Neutrophil (primary cell): ENCODE results near the gene HK1.

Experiments used
- H3K27ac ChIP-seq: fragments of 200-600 bp; sonication (generic); 2 replicates; pipeline ENCODE4 v1.5.1; 2016; ENCODE audit warnings: mild to moderate bottlenecking, moderate library complexity
- H3K27me3 ChIP-seq: fragments of 200-600 bp; sonication (generic); 2 replicates; pipeline ENCODE4 v1.6.0; 2016; ENCODE audit warnings: mild to moderate bottlenecking
- H3K36me3 ChIP-seq: fragments of 200-600 bp; sonication (generic); 2 replicates; pipeline ENCODE4 v1.5.1; 2017
- H3K4me1 ChIP-seq, 2 experiments: fragments of 200-600 bp in 1 of 2; sonication (generic) in 1 of 2; 1 replicate in 1 of 2; 2 replicates in 1 of 2; pipeline versions ENCODE4 v1.5.1 to v1.6.1; 2013 to 2016; ENCODE audit warnings: low read depth in 1 of 2, low read length in 1 of 2, mild to moderate bottlenecking in 1 of 2, moderate library complexity in 1 of 2; ENCODE audit not compliant: control insufficient read depth in 1 of 2, insufficient read depth in 1 of 2
- H3K4me3 ChIP-seq, 2 experiments: fragments of 200-600 bp in 1 of 2; sonication (generic) in 1 of 2; 1 replicate in 1 of 2; 2 replicates in 1 of 2; pipeline ENCODE4 v1.5.1; 2013 to 2016; ENCODE audit warnings: low read depth in 1 of 2, low read length in 1 of 2, mild to moderate bottlenecking in 1 of 2, moderate library complexity in 1 of 2
- H3K9me3 ChIP-seq: fragments of 200-600 bp; sonication (generic); 2 replicates; pipeline ENCODE4 v1.5.1; 2016
- CTCF ChIP-seq: fragments of 200-600 bp; sonication (generic); IDR thresholded peaks from 2 replicates; pipeline ENCODE4 v1.5.1; 2016; ENCODE audit warnings: antibody characterized with exemption

HK1 gene

GRCh38 chr10:69352569-69353264 lies 74.4 kb downstream of the HK1 start:
- no peak for TF ChIP-seq CTCF
- Histone ChIP-seq H3K27me3 (no peaks in the 10 kb centered on the region), H3K4me3 (no peak overlapping the region), H3K27ac (no peak overlapping the region), H3K9me3 (no peaks in the 10 kb centered on the region), H3K36me3 (no peaks in the 10 kb centered on the region), H3K4me1 (peaks cover 32 to 34% of the 10 kb centered on the region in 2 experiments)

DNA sequence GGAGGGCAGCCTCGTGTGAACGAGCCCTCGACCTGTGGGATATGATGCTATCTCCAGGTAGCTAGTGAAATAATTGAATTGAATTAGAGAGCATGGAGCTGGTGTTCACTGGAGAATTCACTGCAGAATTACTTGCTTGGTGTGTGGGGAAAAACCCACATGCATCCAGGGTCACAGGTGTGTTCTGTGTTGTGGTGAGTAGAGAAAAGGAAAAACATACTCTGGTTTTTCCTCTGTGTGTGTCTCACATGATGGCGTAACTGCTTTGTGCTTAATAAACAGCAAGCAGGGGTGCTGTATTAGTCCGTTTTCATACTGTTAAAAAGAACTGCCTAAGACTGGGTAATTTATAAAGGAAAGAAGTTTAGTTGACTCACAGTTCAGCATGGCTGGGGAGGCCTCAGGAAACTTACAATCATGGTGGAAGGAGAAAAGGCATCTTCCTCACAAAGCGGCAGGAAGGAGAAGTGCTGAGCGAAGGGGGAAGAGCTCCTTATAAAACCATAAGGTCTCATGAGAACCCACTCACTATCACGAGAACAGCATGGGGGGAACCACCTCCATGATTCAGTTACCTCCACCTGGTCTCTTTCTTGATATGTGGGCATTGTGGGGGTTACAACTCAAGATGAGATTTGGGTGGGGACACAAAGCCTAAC lies 75.8 kb downstream of the HK1 start:
- Histone ChIP-seq H3K27me3 (no peaks in the 10 kb centered on the region), H3K36me3 (no peaks in the 10 kb centered on the region), H3K4me1 (peaks cover 30 to 33% of the 10 kb centered on the region in 2 experiments), H3K27ac (peak overlapping the region; percentile 41), H3K4me3 (no peak overlapping the region), H3K9me3 (no peaks in the 10 kb centered on the region)
- TF ChIP-seq CTCF, result no peak

GRCh38 chr10:69356187-69356586 lies 77.9 kb downstream of the HK1 start:
- no peaks in the 10 kb centered on the region for H3K9me3 ChIP-seq
- no peak overlapping the region for H3K4me3 ChIP-seq
- no peak overlapping the region for H3K27ac ChIP-seq
- peaks cover 2% of the 10 kb centered on the region for H3K36me3 ChIP-seq
- no peaks in the 10 kb centered on the region for H3K27me3 ChIP-seq
- TF ChIP-seq CTCF, result no peak
- peaks cover 36% of the 10 kb centered on the region in 2 experiments for H3K4me1 ChIP-seq

GRCh38 chr10:69358148-69358795 lies 80.0 kb downstream of the HK1 start:
- Histone ChIP-seq H3K4me1 (peaks cover 36 to 37% of the 10 kb centered on the region in 2 experiments), H3K4me3 (no peak overlapping the region), H3K27ac (peak overlapping the region; percentile 82), H3K9me3 (no peaks in the 10 kb centered on the region), H3K36me3 (peaks cover 9% of the 10 kb centered on the region), H3K27me3 (no peaks in the 10 kb centered on the region)
- TF ChIP-seq CTCF, result no peak

- Histone ChIP-seq H3K27ac (peak overlapping the region; percentile 82), H3K9me3 (no peaks in the 10 kb centered on the region)
- no peak for TF ChIP-seq CTCF
Observed at GRCh38 chr10:69359148-69359547, 80.9 kb downstream of the HK1 start.

More at GRCh38 chr10:69359148-69359547, 80.9 kb downstream of the HK1 start:
- H3K4me3 ChIP-seq, result peak overlapping the region; percentile 4 to 13
- H3K4me1 ChIP-seq, result peaks cover 36 to 37% of the 10 kb centered on the region in 2 experiments
- peaks cover 9% of the 10 kb centered on the region for H3K36me3 ChIP-seq
- H3K27me3 ChIP-seq, result no peaks in the 10 kb centered on the region
